Measurements from ENCODE around the gene LCN15.

LCN15 gene

GRCh38 chr9:136784997-136785361, 20.7 kb upstream of the LCN15 start:
- no peaks in the 10 kb centered on the region for H3K9me3 ChIP-seq (ENCODE audit: severe bottlenecking)
- no peak overlapping the region for H3K4me3 ChIP-seq (ENCODE audit: low read depth, low read length)
- H3K27me3 ChIP-seq (ENCODE audit: insufficient read depth, low read depth, severe bottlenecking): no peaks in the 10 kb centered on the region
- DNase-seq: no peak
- H3K36me3 ChIP-seq: no peaks in the 10 kb centered on the region
- no peak overlapping the region for H3K27ac ChIP-seq
- TF ChIP-seq, protein P1, sequence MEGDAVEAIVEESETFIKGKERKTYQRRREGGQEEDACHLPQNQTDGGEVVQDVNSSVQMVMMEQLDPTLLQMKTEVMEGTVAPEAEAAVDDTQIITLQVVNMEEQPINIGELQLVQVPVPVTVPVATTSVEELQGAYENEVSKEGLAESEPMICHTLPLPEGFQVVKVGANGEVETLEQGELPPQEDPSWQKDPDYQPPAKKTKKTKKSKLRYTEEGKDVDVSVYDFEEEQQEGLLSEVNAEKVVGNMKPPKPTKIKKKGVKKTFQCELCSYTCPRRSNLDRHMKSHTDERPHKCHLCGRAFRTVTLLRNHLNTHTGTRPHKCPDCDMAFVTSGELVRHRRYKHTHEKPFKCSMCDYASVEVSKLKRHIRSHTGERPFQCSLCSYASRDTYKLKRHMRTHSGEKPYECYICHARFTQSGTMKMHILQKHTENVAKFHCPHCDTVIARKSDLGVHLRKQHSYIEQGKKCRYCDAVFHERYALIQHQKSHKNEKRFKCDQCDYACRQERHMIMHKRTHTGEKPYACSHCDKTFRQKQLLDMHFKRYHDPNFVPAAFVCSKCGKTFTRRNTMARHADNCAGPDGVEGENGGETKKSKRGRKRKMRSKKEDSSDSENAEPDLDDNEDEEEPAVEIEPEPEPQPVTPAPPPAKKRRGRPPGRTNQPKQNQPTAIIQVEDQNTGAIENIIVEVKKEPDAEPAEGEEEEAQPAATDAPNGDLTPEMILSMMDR (IDR thresholded peaks at IDR 0.05; ENCODE audit: low read depth, low read length): no peak

- Histone ChIP-seq H3K36me3 (no peaks in the 10 kb centered on the region), H3K4me3 (ENCODE audit: low read depth, low read length) (no peak overlapping the region), H3K9me3 (ENCODE audit: severe bottlenecking) (no peaks in the 10 kb centered on the region), H3K27me3 (ENCODE audit: insufficient read depth, low read depth, severe bottlenecking) (no peaks in the 10 kb centered on the region), H3K27ac (peak overlapping the region; percentile 25)
- no peak for DNase-seq
- TF ChIP-seq, protein P1 (IDR thresholded peaks at IDR 0.05; ENCODE audit: low read depth, low read length): no peak
Measured at GRCh38 chr9:136784249-136784996, 20.1 kb upstream of the LCN15 start.

- H3K27me3 ChIP-seq (ENCODE audit: insufficient read depth, low read depth, severe bottlenecking): no peaks in the 10 kb centered on the region
- no peak overlapping the region for H3K4me3 ChIP-seq (ENCODE audit: low read depth, low read length)
- no peak overlapping the region for H3K27ac ChIP-seq
- H3K36me3 ChIP-seq: no peaks in the 10 kb centered on the region
- no peaks in the 10 kb centered on the region for H3K9me3 ChIP-seq (ENCODE audit: severe bottlenecking)
- TF ChIP-seq, protein P1 (IDR thresholded peaks at IDR 0.05; ENCODE audit: low read depth, low read length): no peak
- no peak for DNase-seq
Measured at GRCh38 chr9:136782452-136782851, 18.1 kb upstream of the LCN15 start.

GRCh38 chr9:136779808-136780207, 15.5 kb upstream of the LCN15 start:
- DNase-seq: no peak
- no peaks in the 10 kb centered on the region for H3K27me3 ChIP-seq (ENCODE audit: insufficient read depth, low read depth, severe bottlenecking)
- H3K9me3 ChIP-seq (ENCODE audit: severe bottlenecking): peaks cover under 1% of the 10 kb centered on the region
- no peak overlapping the region for H3K27ac ChIP-seq
- H3K36me3 ChIP-seq: no peaks in the 10 kb centered on the region
- no peak overlapping the region for H3K4me3 ChIP-seq (ENCODE audit: low read depth, low read length)
- TF ChIP-seq, protein P1 (IDR thresholded peaks at IDR 0.05; ENCODE audit: low read depth, low read length): peak; percentile 37

DNA sequence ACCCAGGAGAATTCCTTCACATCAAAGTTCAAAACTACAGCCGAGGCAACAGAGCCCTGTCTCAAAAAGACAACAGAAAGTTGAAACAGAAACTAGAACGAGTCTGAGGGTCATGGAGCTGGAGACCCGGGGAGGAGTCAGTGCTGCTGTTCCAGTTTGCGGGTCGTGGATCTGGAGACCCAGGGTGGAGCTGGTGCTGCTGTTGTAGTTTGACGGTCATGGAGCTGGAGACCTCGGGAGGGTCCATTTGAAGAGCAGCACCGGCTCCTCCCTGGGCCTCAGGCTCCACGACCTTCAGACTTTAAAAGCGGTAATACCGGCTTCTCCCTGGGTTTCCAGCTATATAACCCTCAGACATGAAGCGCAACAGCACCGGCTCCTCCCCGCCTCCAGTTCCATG, 13.0 kb upstream of the LCN15 start:
- H3K4me3 ChIP-seq (ENCODE audit: low read depth, low read length): no peak overlapping the region

More for the DNA sequence above, 13.0 kb upstream of the LCN15 start:
- peaks cover 13% of the 10 kb centered on the region for H3K9me3 ChIP-seq (ENCODE audit: severe bottlenecking)
- TF ChIP-seq, protein P1 (IDR thresholded peaks at IDR 0.05; ENCODE audit: low read depth, low read length): no peak
- H3K36me3 ChIP-seq: no peaks in the 10 kb centered on the region
- H3K27me3 ChIP-seq (ENCODE audit: insufficient read depth, low read depth, severe bottlenecking): no peaks in the 10 kb centered on the region
- no peak overlapping the region for H3K27ac ChIP-seq
- no peak for DNase-seq
